Femur (tissue), 1 donor: ENCODE results near the gene OR10P1.

Source experiments
- DNase-seq: peaks from one replicate; pipeline ENCODE4 v3.0.0-alpha.2; 2017

The OR10P1 gene

DNA sequence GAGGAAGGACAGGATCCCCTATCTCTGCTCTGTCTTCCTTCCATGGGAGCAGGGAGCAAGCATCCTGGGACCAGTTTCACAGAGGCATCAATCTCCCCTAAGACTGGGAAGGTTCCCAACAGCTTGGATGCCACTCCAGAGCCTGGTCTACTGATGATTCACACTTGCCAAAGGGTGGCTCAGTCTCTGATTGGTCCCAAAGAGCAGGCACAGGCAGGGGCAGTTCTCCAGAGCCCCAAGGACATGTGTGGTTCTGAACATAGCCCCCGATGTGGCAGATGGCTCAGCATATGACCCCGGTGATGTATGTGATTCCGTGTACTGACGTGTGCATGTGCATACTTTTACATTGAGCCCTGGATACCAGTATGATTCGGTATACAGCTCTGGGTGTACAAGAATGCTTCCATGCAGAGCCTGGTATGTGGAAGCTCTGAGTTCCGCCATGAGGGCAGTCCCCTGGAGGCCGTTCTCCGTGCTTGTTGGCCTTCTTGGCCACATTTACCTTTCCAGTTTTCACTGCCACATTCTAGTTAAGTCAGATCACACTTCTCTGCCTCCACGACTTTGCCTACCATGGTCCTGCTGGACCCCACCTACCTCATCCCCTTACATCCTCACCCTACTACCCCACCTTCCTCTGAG is 49.8 kb downstream of the OR10P1 start:
- DNase-seq, result no peak
